ENCODE results near the gene CERT1.

GRCh38 chr5:75387806-75388205, 123.6 kb downstream of the CERT1 start:
- TF ChIP-seq POLR2AphosphoS5 (IDR thresholded peaks at IDR 0.05; ENCODE audit: insufficient read depth, low read depth, low read length) (no peak), CTCF (IDR thresholded peaks at IDR 0.05; ENCODE audit: extremely low read depth in 1 of 2, insufficient read depth in 1 of 2, low read depth in 1 of 2, low read length in 2 of 2) (no peak), POLR2A (IDR thresholded peaks at IDR 0.05; ENCODE audit: low read depth, low read length) (no peak)

Data from endothelial cell of umbilical vein (primary cell).